GM10248 (cell line): ENCODE data around the gene MMP3.

Source experiments
- CTCF ChIA-PET: fragments of 300-600 bp; sonication (Branson Sonifier 250); formaldehyde crosslinking; extraction: SDS; loops from one replicate; lab custom pipeline; 2021; ENCODE audit warnings: antibody characterized with exemption; lab: Yijun Ruan, JAX
- POLR2A ChIA-PET: fragments of 350-650 bp; sonication (Branson Sonifier 250); formaldehyde crosslinking; extraction: SDS; loops from one replicate; lab custom pipeline; 2020; ENCODE audit warnings: antibody characterized with exemption; lab: Yijun Ruan, JAX
- DNase-seq: peaks from one replicate; pipeline ENCODE4 v3.0.0; 2012; ENCODE audit errors: extremely low spot score
- TF ChIP-seq, protein P1 (sequence below): IDR thresholded peaks from 2 replicates; pipeline ENCODE4 v1.5.1; 2012; ENCODE audit warnings: mild to moderate bottlenecking, low read depth; ENCODE audit errors: extremely low read depth, missing control alignments, control extremely low read depth

MMP3 gene

DNA sequence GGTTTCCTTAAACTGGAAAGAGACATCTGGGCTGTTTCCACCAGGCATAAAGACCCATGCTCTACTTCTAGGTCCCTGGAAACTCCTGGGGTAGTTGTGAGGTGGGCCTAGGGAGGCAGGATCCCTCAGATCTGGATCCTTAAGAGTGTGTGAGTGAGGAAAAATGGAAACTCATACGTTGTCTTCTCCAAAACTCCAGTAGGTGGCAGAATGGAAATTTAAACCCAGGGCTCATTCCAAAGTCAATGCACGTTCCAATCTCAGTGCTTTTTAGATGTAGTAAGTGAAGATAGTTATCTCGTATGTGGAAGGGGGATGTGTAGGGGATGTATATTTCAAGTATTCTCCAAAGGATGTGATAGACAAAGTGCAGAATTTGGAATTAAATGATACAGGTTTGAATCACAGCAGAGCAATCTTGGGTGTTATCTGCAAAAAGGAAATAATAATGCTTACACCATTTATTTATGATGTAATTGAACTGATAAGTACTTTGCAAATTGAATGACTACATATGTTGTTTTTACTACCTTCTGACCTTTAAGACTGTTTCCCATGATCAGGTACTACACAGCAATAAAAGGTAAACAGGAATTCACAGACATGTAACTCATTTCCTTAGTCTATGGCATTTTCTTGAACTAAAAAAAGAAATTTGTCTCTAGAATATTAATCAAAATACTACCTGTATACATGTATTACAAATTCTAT is 32.3 kb downstream of the MMP3 start:
- CTCF ChIA-PET = interaction anchor here (1.0 to 1.7 kb wide), 3 partner anchors 8 to 81 kb away, joined by 3 to 6 read pairs (median 3); no protein-coding TSS in a partner anchor
- TF ChIP-seq, protein P1, sequence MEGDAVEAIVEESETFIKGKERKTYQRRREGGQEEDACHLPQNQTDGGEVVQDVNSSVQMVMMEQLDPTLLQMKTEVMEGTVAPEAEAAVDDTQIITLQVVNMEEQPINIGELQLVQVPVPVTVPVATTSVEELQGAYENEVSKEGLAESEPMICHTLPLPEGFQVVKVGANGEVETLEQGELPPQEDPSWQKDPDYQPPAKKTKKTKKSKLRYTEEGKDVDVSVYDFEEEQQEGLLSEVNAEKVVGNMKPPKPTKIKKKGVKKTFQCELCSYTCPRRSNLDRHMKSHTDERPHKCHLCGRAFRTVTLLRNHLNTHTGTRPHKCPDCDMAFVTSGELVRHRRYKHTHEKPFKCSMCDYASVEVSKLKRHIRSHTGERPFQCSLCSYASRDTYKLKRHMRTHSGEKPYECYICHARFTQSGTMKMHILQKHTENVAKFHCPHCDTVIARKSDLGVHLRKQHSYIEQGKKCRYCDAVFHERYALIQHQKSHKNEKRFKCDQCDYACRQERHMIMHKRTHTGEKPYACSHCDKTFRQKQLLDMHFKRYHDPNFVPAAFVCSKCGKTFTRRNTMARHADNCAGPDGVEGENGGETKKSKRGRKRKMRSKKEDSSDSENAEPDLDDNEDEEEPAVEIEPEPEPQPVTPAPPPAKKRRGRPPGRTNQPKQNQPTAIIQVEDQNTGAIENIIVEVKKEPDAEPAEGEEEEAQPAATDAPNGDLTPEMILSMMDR = peak; percentile 13
- POLR2A ChIA-PET = no interaction called here
- DNase-seq = no peak

DNA sequence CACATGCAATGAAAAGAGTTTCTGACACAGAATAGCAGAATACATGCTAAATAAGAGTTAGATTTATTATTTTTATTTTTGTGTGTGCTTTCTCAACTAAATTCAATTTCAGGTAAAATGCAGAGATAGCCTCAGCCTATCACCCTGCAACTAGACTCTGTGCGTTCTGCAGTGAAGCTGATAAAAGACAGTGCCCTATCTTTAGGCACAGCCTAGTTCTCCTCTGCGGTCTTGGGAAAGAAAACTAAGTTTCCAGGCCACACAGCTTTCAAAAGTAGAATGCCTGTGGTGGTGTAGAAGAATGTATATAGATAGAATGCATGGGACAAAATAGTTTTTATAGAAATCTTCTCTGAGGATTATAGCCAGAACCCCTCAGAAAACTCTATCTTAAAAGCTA is 33.4 kb downstream of the MMP3 start:
- CTCF ChIA-PET = interaction anchor here (1.0 to 1.7 kb wide), 3 partner anchors 9 to 82 kb away, joined by 3 to 6 read pairs (median 3); no protein-coding TSS in a partner anchor
- TF ChIP-seq, protein P1 = no peak
- DNase-seq = no peak
- POLR2A ChIA-PET = no interaction called here

DNA sequence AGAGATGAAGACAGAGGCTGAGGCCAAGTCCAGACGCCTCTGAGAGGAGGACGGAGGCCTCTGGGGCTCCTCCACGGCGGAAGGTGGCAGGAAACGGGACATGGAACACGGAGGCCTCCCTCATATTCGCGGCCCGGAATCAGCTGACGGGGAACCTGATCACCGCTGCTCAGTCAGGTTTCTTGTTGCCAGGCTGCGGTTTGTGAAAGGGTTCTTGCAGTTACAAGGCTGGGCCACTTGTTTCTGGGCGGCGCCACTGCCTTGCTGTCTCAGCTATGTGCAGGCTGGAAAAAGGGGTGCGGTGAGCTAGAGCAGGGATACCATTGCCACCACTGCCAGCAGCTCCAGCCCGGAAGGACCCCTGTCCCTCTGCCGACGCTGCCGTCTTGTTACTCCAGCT is 35.5 kb downstream of the MMP3 start:
- ChIA-PET POLR2A (no interaction called here), CTCF (no interaction called here)
- TF ChIP-seq, protein P1 = no peak
- DNase-seq = no peak

DNA sequence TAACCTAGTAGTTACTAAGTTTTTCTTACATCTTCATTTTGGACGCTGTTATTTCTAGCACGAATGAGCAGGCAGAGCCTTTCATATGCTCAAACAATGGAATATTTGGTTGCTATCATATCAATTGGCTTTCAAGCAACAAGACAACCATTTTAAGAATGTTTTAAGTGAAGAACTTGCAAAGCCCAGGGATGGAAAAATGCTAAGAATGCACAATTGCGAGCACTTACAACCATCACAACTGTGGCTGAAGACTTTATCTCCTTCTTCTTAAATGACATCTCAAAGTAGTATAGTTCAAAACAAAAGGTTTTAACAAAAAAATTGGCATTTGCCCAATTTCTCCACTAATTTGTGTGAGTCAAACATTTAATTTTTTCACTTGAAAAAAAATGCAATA is 37.1 kb downstream of the MMP3 start:
- TF ChIP-seq, protein P1 = no peak
- no peak for DNase-seq
- ChIA-PET POLR2A (no interaction called here), CTCF (no interaction called here)

DNA sequence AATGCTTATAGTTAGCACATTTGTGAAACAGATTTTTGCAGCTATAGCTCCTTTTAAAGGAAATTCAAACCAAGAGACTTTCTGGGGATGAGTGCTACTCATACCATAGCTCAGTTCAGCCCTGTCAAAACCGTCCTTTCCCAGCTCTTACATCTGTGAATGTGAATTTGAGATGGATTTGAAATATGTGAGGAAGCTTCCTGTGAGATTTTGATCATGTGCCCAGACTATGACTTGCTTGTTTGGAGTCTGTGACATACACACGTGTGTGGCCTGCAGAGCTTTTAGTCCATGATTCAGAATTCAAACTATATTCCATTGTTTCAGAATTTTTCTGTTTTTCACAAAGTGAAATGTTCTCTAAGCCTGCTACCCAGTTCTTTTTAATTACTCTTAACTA is 41.1 kb downstream of the MMP3 start:
- DNase-seq = no peak
- ChIA-PET CTCF (interaction anchor here (1.0 kb wide), 1 partner anchor 26 kb away, joined by 3 read pairs; no protein-coding TSS in a partner anchor), POLR2A (no interaction called here)
- TF ChIP-seq, protein P1 = no peak

DNA sequence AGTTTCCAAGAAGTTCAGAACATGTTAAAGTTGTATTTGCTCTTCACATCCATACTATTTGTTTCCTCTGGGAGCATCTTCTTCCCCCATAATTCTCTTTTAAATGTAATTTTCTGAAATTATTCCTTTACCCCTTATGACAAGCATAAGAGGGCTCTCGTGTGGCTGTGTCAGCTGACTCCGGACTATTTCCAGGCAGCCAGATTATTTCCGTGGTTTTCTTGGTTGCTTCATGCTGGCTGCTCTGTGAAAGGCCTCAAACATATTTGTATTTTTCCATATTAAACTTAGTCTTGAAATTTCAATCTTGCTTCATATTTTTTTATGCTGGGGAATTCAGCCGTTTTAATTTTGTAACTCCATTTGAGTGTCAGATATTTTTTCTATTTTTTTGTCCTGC is 42.6 kb downstream of the MMP3 start:
- TF ChIP-seq, protein P1 = no peak
- ChIA-PET POLR2A (no interaction called here), CTCF (no interaction called here)
- no peak for DNase-seq
